Glutamatergic neuron (in vitro differentiated cells): ENCODE data around the gene HIVEP3. TPM values are rescaled to one million over a fixed set of nuclear protein-coding genes. Genes with fewer than 3 reads are reported as not detected.
A peak's percentile ranks its signal among the peaks of the same experiment; 100 is the strongest.

ENCODE experiments used
- DNase-seq: peaks from one replicate; pipeline ENCODE4 v3.0.0; 2022
- H3K27ac Mint-ChIP-seq: one replicate; pipeline ENCODE4 v1.8.0; 2020; ENCODE audit warnings: mild to moderate bottlenecking, mixed read lengths, inconsistent platforms; ENCODE audit not compliant: unreplicated experiment
- H3K27me3 Mint-ChIP-seq: one replicate; pipeline ENCODE4 v1.8.0; 2020; ENCODE audit warnings: mild to moderate bottlenecking, moderate library complexity, mixed read lengths, inconsistent platforms; ENCODE audit not compliant: unreplicated experiment
- H3K36me3 Mint-ChIP-seq: one replicate; pipeline ENCODE4 v1.8.0; 2020; ENCODE audit warnings: mild to moderate bottlenecking, mixed read lengths, inconsistent platforms; ENCODE audit not compliant: unreplicated experiment
- H3K4me1 Mint-ChIP-seq: one replicate; pipeline ENCODE4 v1.8.0; 2020; ENCODE audit warnings: mild to moderate bottlenecking, low read depth, mixed read lengths, inconsistent platforms; ENCODE audit not compliant: unreplicated experiment
- H3K4me3 Mint-ChIP-seq: one replicate; pipeline ENCODE4 v1.8.0; 2020; ENCODE audit warnings: mild to moderate bottlenecking, mixed read lengths, inconsistent platforms; ENCODE audit not compliant: unreplicated experiment
- H3K9me3 Mint-ChIP-seq: one replicate; pipeline ENCODE4 v1.8.0; 2020; ENCODE audit warnings: mild to moderate bottlenecking, moderate library complexity, mixed read lengths, inconsistent platforms; ENCODE audit not compliant: unreplicated experiment
- CTCF ChIP-seq: fragments of 200-600 bp; sonication (generic); IDR thresholded peaks from one replicate; pipeline ENCODE4 v1.5.0; 2021; ENCODE audit not compliant: partially characterized antibody, unreplicated experiment
- total RNA-seq: library from RNA; stranded (reverse); fragmentation: NEBNext Ultra II Directional; extraction: Animal tissue kit (Norgen Biotek cat#: 25700); gene quantifications from one replicate; pipeline ENCODE4 v1.2.1, GENCODE V29; 2021; ENCODE audit not compliant: unreplicated experiment

HIVEP3 gene
- total RNA-seq, 1 donor from 2014 or later: 15.1 TPM

DNA sequence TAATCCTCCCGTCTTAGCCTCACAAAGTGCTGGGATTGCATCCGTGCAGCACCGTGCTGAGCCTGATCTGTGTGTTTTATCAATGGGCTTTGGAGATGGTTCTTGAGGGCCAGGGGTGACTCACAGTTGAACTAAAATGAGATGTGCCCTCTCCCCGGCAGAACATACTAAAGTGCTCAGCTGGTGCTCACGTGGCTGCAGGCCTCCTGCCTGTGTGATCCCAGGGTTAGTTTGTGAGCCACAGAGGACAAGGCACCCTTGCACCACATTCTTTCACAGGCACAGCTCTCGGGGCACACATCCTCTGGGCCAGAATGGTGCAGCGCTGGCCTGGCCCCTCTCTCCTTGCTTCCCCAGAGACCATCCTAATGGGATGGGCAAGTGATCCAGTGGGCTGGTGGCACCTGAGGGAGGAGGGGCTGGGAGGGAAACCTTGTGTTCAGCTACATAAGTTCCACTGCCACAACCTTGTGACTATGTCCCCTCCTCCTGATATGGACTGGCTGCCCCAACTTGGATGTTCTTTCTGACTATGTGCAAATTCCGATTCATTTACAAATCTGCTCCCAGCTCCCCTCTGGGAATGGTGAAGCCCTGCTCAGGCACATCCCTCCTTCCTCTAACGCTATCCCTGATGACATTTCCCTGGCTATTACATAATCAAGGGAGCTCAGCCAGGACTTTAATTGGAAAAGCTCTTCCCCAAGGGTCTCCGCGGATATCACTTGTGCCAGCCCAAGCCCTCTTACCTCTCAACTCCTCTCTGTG is 237.2 kb downstream of the HIVEP3 start:
- no peak for TF ChIP-seq CTCF
- Mint-ChIP-seq H3K27ac (no peak overlapping the region), H3K27me3 (peaks cover 23% of the 10 kb centered on the region), H3K4me3 (no peak overlapping the region), H3K4me1 (peaks cover 37% of the 10 kb centered on the region), H3K36me3 (no peaks in the 10 kb centered on the region), H3K9me3 (peaks cover 16% of the 10 kb centered on the region)
- DNase-seq: no peak

GRCh38 chr1:41679994-41680393 is 238.7 kb downstream of the HIVEP3 start:
- no peak overlapping the region for H3K27ac Mint-ChIP-seq
- peaks cover 42% of the 10 kb centered on the region for H3K4me1 Mint-ChIP-seq
- peaks cover 22% of the 10 kb centered on the region for H3K9me3 Mint-ChIP-seq
- no peak for DNase-seq
- H3K4me3 Mint-ChIP-seq: no peak overlapping the region
- peaks cover 5% of the 10 kb centered on the region for H3K36me3 Mint-ChIP-seq
- TF ChIP-seq CTCF: no peak
- peaks cover 27% of the 10 kb centered on the region for H3K27me3 Mint-ChIP-seq

DNA sequence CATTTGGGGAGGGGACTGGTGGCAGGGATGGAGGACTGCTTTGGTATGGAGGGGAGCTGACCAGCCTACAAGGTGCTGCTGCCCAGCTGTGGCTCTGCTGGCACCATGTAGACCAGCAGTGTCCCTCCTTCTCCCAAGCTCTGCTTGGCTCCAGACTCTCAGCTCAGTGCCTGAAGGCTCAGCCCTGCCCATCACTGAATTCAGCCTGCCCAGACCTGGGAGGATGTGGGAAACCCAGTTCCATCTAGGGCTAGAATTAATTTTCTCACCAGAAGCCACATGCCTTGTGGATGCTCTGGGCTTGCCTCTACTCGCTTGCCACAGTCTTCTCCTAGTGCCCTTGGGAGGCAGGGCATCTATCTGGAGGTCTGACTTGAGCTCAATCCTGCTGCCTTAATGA is 239.2 kb downstream of the HIVEP3 start:
- peak overlapping the region; percentile 96 for H3K27ac Mint-ChIP-seq
- peaks cover 27% of the 10 kb centered on the region for H3K27me3 Mint-ChIP-seq
- peaks cover 42% of the 10 kb centered on the region for H3K4me1 Mint-ChIP-seq
- DNase-seq: no peak
- peaks cover 21% of the 10 kb centered on the region for H3K9me3 Mint-ChIP-seq
- TF ChIP-seq CTCF: no peak
- no peak overlapping the region for H3K4me3 Mint-ChIP-seq
- H3K36me3 Mint-ChIP-seq: peaks cover 5% of the 10 kb centered on the region

DNA sequence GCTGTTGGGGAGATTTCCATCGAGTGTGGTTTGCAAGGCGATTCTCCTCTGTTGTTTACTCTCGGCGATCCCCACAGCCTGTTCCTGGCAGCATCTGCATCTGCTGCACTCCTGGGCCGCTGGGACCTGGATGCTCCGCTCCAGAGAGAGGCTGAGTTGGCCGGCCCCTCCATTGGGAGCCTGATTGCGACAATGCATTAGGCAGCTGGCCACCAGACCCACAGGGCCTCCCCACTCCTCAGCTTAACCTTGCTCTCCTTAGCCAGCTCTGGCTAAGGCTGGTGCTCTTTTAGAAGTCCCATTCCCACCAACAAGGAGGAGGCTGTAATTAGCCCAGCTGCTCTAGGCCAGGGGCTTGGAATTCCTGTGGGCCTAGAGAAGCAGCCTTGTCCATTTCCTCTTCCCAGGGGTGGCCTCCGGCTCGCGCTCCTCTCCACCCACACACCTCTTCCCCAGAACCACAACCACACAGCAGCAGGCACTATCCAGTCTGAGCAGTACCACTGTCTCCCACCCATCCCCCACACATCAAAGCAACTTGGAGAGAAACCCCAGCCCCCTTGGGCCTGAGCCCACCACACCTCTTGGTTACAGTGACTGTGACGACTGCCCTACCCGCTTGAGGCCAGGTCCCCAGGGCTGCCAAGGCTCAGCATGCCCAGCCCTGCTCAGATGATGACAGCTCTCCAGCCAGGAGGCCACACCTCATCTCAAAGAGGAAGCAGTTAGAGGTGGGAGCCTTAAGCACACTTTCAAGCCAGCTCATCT is 240.4 kb downstream of the HIVEP3 start:
- peaks cover 22% of the 10 kb centered on the region for H3K9me3 Mint-ChIP-seq
- H3K27ac Mint-ChIP-seq: peak overlapping the region; percentile 96
- H3K36me3 Mint-ChIP-seq: peaks cover 5% of the 10 kb centered on the region
- peak overlapping the region; percentile 69 for H3K4me3 Mint-ChIP-seq
- peaks cover 53% of the 10 kb centered on the region for H3K4me1 Mint-ChIP-seq
- TF ChIP-seq CTCF: no peak
- peaks cover 25% of the 10 kb centered on the region for H3K27me3 Mint-ChIP-seq
- peak; percentile 90 for DNase-seq

- H3K27me3 Mint-ChIP-seq: peaks cover 27% of the 10 kb centered on the region
- H3K27ac Mint-ChIP-seq: peak overlapping the region; percentile 96
- no peak for TF ChIP-seq CTCF
Observed at GRCh38 chr1:41677620-41678019, 241.1 kb downstream of the HIVEP3 start.

More at GRCh38 chr1:41677620-41678019, 241.1 kb downstream of the HIVEP3 start:
- peaks cover 25% of the 10 kb centered on the region for H3K9me3 Mint-ChIP-seq
- no peak for DNase-seq
- H3K4me1 Mint-ChIP-seq: peaks cover 59% of the 10 kb centered on the region
- H3K36me3 Mint-ChIP-seq: peaks cover 5% of the 10 kb centered on the region
- peak overlapping the region; percentile 66 for H3K4me3 Mint-ChIP-seq
